Stimulated activated CD8-positive, alpha-beta memory T cell treated with anti-CD3 and anti-CD28 coated beads, Interleukin-15, amount 100 ng/mL, for 4 hours (primary cell): ENCODE results near the gene TENM4.

ENCODE experiments used
- DNase-seq, 2 donors: peaks; one replicate each; pipeline ENCODE4 v3.0.0-alpha.2; 2020; ENCODE audit warnings: low read depth in 2 of 2

TENM4 gene

DNA sequence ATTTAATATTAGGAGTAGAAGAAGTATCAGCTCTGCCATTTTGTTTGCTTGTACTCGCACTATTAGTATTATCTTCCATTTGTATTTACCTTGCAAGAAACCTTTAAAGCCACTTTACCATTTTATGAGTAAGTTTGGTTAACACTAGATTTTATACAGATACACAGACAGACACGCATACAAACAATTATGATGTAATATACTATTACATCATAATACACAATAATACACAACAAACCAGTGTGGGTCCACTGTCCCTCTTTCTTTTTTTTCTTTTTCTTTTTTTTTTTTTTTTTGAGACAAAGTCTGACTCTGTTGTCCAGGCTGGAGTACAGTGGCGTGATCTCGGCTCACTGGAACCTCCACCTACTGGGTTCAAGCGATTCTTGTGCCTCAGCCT is 695.9 kb downstream of the TENM4 start:
- DNase-seq: no peak

DNA sequence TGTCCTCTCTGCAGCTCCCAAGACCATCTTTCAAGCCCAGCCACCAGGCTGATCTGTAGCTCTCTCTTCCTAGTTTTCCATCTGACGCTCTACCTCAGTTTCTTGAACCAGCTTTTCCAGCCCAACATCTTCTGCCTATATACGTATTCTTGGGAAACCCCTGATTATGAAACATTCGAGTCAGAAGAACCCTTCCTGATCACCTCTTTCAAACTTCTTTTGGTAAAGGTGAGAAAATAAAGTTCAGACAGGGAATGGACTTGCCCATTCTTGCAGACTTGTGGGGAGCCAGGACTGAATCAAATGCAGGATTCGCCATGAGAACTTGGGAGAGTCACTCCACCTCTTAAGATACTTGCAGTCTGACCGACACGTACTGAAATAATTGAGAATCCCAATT is 696.6 kb downstream of the TENM4 start:
- no peak for DNase-seq

- DNase-seq: no peak
These were observed 698.4 kb downstream of the TENM4 start for GRCh38 chr11:78742430-78742829.

GRCh38 chr11:78741741-78742140 is 699.1 kb downstream of the TENM4 start:
- no peak for DNase-seq

DNA sequence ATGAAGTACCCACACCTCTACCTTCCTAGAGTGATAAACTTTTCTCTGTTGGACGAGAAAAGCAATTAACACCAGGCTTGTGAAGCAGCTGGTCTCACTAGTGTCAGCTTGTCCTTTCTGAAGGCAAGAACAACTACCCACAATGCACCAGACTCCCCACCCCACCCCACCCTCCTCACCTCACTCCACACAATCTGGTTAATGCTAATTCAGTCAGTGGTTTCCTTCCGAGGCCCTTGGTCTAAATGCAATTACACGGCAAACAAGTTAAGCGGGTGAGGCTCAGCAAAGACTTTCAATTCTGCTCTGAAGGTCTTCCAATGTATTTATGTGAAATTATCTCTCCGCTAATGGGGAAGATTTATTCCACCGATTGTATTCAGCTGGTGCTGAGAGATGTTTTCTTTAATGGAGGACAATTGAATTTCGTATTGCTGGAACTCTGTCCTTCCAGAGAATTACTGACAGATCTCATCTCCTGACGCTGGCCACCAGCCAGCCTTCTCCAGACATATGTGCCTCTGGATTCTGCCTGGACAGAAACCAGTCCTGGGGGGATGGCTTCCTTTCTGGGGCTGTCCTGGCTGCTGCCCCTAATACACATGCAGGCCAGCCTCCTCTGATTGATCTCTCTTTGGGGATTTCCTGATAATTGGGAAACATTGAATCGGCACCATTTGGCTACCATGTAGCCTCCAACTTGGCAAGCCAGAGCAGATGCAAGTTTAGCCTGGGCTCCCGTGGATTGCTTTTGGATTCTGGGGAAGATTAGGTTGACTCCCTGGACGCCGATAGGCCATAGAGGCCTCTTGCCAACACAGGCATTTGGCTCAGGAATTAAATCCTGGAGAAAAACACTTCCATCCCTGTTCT is 700.4 kb downstream of the TENM4 start:
- DNase-seq: no peak

- DNase-seq: no peak
These were observed 702.9 kb downstream of the TENM4 start for GRCh38 chr11:78737891-78738290.

DNA sequence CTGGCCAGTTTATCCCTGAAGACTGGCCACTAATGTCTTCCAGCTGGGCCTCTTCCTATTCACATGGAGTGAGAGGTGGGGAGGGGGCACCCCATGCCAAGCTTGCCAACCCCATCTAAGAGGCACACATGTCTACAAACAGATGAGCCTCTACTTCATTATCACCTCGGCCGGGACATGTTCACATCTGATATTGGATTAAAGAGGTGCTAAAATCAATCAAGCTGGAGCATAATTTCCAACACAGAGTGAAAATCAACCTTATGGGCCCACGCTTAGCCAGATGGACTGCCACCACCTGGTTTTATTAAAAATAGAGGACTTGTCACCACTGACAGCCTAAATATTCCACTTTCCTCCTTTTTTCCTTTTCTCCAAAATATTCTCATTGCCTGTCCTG is 703.5 kb downstream of the TENM4 start:
- no peak for DNase-seq

DNA sequence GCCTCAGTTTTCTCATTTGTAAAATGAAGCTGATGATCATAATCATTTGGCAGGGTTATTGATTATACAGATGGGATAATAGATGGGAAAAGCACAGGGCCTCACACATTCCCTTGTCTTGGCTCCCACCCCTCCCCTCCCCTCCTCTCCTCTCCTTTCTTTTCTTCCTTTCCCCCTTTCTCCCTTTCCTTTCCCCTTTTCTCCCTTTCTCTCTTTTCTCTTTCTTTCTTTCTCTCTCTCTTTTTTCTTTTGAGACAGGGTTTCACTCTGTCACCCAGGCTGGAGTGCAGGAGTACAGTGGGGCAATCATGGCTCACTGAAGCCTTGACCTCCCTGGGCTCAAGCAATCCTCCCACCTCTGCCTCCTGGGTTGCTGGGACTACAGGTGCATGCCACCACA is 705.1 kb downstream of the TENM4 start:
- DNase-seq: no peak

DNA sequence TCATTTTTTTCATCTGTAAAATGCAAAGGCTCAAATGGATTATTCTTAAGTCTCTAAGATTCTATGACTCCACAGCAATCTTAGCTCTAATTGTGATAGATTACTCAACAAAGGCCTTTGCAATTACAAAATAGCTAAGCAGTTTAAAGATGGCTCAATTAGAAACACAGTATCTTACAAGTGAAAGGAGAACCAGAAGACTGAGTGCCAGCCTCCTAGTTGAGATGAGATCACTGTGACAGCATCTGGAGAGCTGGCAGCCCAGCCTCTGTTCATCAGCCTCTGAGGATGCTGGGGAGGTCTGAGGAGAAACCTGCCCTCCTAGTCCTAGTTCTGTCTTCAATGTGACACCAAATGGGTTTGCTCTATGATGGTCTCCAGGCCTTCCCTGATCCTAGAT is 707.8 kb downstream of the TENM4 start:
- no peak for DNase-seq

- no peak for DNase-seq
These were observed 708.6 kb downstream of the TENM4 start for GRCh38 chr11:78732246-78732645.

DNA sequence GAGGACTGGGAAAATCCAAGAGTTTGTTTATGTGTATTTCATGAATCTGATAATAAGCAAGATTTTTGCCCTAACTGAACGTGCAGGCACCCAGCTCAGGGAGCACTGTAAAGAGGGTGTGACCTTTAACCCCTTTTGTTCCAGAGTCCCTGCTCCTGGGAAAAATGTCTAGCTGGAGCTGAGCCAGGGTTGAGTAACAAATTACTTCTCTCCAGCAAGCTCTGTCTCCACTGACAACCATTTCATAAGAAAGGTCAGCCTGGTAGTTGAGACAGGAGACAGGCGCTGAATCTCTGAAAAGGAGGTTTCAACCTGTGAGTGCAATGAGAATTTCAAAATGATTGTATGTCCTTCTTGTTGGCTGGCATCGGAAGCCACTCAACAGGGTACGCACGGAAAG is 709.8 kb downstream of the TENM4 start:
- no peak for DNase-seq

DNA sequence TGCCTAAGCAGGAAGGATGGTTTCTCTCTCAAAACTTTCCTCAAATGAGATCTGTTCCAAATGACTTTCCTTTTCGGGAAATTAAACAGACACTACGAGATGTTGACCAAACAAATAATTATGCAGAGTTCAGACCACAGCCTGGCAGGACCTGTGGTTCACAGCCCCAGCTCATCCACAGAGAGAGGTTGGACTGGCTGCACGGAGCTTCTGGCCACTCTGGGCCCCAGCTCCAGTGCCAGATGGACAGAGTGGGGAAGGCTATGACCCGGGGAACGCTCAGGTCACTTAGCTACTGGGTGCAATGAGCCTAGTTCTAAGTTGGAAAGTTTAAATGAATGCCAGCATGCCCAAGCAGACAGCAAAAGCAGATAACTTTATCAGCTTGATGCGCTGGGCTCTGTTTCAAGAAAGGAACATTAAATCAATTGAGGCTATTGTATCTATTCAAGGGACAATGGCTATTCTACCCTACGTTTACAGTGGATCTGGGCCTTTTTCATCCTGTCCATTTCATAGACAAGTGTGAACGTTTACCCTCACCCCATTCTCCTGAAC is 710.5 kb downstream of the TENM4 start:
- no peak for DNase-seq

GRCh38 chr11:78727816-78728215 is 713.0 kb downstream of the TENM4 start:
- DNase-seq: no peak

DNA sequence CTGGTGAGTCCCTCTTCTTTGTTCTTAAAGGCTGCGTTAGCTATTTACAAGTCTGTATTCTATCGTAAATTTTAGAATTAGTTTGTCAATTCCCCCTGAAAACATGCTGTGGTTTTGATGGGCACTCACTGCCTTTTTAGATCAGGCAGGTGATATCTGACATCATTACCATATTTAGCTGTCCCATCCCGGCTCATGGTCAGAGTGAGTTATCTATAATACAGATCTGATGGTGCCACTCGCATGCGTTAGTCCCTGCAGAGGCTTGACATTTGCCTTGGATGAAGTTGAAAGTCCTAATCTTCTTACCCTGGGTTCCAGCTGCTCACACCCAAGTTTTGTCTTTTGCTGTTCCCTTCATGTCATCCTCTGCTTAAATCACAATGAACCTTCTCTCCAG is 715.6 kb downstream of the TENM4 start:
- DNase-seq: no peak

DNA sequence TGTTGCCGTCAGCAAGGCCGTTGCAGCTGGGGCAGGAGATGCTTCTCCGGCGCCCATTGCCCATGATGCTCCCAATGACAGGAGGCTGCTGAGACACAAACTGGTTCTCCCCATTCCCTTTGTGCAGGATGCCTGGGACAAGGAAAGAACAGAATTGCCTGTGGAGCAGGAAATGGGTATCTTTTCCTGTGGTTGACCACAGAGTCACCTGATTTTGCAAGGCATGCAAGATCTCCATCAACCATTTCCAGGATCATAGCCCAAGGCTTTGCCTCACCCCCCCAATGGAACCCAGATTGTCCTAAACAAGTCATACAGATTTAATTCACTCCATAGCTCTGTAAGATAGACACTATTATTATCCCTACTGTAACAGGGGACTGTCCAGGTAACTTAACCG is 718.0 kb downstream of the TENM4 start:
- no peak for DNase-seq

DNA sequence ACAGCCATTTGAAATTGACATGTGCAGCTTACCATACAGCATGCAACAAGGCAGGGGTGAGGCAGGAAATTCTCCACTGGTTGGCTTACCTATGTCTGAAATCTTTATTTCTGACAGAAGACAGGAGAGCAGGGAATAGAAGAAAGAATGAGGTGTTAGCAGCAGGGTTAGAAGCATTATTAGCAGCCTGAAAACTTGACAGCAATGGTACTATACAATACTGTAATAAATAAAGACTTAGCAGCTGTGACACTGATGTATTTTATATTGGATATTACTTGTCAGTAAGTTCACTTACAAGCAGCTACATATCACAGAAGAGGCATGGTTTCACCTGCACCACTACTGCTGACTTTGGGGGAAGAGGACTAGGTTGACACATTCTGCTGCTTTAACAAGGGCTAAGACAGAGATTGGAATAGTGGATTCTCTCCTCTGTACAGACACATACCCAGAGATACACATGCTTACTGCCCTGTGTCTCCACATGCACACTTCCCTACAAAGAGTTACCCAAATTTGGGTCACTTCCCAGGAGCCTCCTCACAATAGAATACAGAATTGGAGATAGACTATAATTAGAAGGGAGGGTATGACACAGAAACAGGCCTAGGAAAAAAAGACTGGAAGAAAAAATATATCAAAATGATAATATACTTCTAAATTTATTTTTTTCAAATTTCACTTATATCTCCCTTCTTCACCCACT is 720.4 kb downstream of the TENM4 start:
- DNase-seq: no peak

- DNase-seq: no peak
These were observed 723.8 kb downstream of the TENM4 start for GRCh38 chr11:78717041-78717440.

- DNase-seq: no peak
These were observed 725.1 kb downstream of the TENM4 start for GRCh38 chr11:78715639-78716311.

GRCh38 chr11:78714539-78714938 is 726.3 kb downstream of the TENM4 start:
- DNase-seq: no peak

- DNase-seq: no peak
These were observed 729.1 kb downstream of the TENM4 start for GRCh38 chr11:78711735-78712134.

DNA sequence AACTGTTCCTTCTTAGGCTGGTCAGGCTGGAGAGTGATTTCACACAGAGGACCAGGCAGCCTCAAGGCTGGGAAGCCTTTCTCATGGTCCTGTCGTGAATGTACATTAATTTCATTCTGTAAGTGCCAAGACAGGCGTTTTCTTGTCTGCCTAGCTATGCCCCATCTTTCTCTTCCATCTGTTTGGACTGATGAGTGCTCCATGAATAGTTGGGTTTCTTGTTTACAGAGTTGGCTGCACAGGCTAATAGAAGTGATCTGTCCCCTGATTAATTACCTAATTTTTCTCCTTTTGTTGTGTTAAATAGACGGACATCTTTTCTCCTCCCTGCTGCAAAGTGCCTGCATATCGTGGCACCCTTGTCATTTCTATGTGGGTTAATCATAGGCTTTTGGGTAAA is 730.4 kb downstream of the TENM4 start:
- no peak for DNase-seq

- no peak for DNase-seq
These were observed 732.4 kb downstream of the TENM4 start for GRCh38 chr11:78708388-78708787.
